Measurements from ENCODE around the gene TNFAIP8L2. TPM values are rescaled to one million over a fixed set of nuclear protein-coding genes. Genes with fewer than 3 reads are reported as not detected.

Gene TNFAIP8L2
- total RNA-seq, 1 experiment from 2014 or later: not detected

DNA sequence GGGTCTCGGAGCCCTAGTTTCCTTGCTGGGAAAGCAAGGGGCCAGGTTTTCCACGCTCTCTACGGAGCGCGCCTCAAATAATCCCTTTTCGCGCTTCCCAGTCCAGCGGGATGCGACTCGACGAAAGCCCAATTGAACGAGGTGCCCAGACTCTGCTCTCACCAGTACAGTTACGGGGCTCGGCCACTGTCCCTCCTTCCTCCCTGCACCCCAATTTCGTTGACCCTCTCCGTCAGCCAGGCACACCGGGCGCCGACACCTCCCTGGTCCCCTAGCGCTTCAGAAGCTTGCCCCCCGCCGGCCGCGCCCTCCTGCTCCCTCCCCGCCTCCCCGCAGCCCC lies 10.4 kb upstream of the TNFAIP8L2 start:
- Histone ChIP-seq H3K23ac (ENCODE audit: insufficient read length, low read depth, low read length) (no peak overlapping the region), H2BK15ac (ENCODE audit: low read depth, low read length) (no peak overlapping the region), H3K14ac (ENCODE audit: insufficient read depth, low read length) (no peak overlapping the region), H3K79me1 (ENCODE audit: insufficient read depth, low read depth, low read length, poor library complexity, severe bottlenecking) (no peaks in the 10 kb centered on the region), H4K5ac (ENCODE audit: insufficient read length, low read depth, low read length) (no peak overlapping the region), H3K9me3 (ENCODE audit: control insufficient read depth, low read depth, low read length) (no peaks in the 10 kb centered on the region), H3K79me2 (ENCODE audit: insufficient read depth, low read length) (no peaks in the 10 kb centered on the region), H3K4me2 (ENCODE audit: insufficient read depth, insufficient read length, low read length) (peak overlapping the region; percentile 90), H2BK20ac (ENCODE audit: low read depth, low read length, poor library complexity, severe bottlenecking) (no peak overlapping the region), H2BK5ac (ENCODE audit: insufficient read length, low read length) (no peak overlapping the region), H2BK12ac (ENCODE audit: insufficient read length, low read depth, low read length) (no peak overlapping the region), H2BK120ac (ENCODE audit: low read depth, low read length, poor library complexity, severe bottlenecking) (no peak overlapping the region), H3K27me3 (ENCODE audit: insufficient read depth, low read length) (no peaks in the 10 kb centered on the region; the same call in 1 of the 2 replicates), H3K9ac (ENCODE audit: extremely low read depth, insufficient read length, low read length) (peak overlapping the region; percentile 51), H4K20me1 (ENCODE audit: control insufficient read depth, insufficient read depth, insufficient read length) (peaks cover 4% of the 10 kb centered on the region), H3K27ac (ENCODE audit: insufficient read length, low read depth, low read length) (no peak overlapping the region), H3T11ph (ENCODE audit: low read length) (no peak overlapping the region), H3K4ac (ENCODE audit: low read depth, low read length) (no peak overlapping the region), H4K91ac (ENCODE audit: insufficient read length, low read depth, low read length) (no peak overlapping the region), H3K18ac (ENCODE audit: insufficient read length, low read depth, low read length) (no peak overlapping the region), H3K23me2 (ENCODE audit: insufficient read length, low read depth, low read length, poor library complexity, severe bottlenecking) (peaks cover 24% of the 10 kb centered on the region), H3K4me1 (ENCODE audit: insufficient read depth, low read length) (peaks cover 22% of the 10 kb centered on the region; the same call in 1 of the 2 replicates), H2AK5ac (ENCODE audit: insufficient read length, low read length) (no peak overlapping the region), H3K56ac (ENCODE audit: insufficient read length, low read depth, low read length) (no peak overlapping the region), H2AFZ (ENCODE audit: low read length) (no peak overlapping the region), H4K8ac (replicated peaks; ENCODE audit: insufficient read length, low read depth, low read length) (no peak overlapping the region)
- H3K9me3 Mint-ChIP-seq: no peaks in the 10 kb centered on the region
- peaks cover 0 to 2% (median 0%) of the 10 kb centered on the region in 3 experiments; a peak in 1 of 7 replicates for H3K36me3 Mint-ChIP-seq (ENCODE audit: insufficient read depth in 1 of 3, low read depth in 3 of 3)
- no CpG with 5 or more reads among the region's 26 CpGs for WGBS (ENCODE audit: extremely low coverage, insufficient read length, low lambda C conversion rate)
- peaks cover 31% of the 10 kb centered on the region for H3K27me3 Mint-ChIP-seq (ENCODE audit: low read depth)
- TF ChIP-seq, protein P1, sequence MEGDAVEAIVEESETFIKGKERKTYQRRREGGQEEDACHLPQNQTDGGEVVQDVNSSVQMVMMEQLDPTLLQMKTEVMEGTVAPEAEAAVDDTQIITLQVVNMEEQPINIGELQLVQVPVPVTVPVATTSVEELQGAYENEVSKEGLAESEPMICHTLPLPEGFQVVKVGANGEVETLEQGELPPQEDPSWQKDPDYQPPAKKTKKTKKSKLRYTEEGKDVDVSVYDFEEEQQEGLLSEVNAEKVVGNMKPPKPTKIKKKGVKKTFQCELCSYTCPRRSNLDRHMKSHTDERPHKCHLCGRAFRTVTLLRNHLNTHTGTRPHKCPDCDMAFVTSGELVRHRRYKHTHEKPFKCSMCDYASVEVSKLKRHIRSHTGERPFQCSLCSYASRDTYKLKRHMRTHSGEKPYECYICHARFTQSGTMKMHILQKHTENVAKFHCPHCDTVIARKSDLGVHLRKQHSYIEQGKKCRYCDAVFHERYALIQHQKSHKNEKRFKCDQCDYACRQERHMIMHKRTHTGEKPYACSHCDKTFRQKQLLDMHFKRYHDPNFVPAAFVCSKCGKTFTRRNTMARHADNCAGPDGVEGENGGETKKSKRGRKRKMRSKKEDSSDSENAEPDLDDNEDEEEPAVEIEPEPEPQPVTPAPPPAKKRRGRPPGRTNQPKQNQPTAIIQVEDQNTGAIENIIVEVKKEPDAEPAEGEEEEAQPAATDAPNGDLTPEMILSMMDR (conservative IDR thresholded peaks at IDR 0.05): no peak
- peaks cover 34 to 43% of the 10 kb centered on the region in 2 experiments for H3K4me1 Mint-ChIP-seq
- DNase-seq: no peak
- peak overlapping the region in 1 of 3 experiments; percentile 50; a peak in 1 of 7 replicates for H3K27ac Mint-ChIP-seq
- peak overlapping the region; percentile 85 to 86 for H3K4me3 Mint-ChIP-seq
